ENCODE measurements around the gene SLC37A4. TPM values are rescaled to one million over a fixed set of nuclear protein-coding genes. Genes with fewer than 3 reads are reported as not detected.

Gene SLC37A4
- 17.9 and 22.6 TPM in 2 replicates for total RNA-seq

GRCh38 chr11:119030329-119031047 lies at the start of gene SLC37A4:
TSS of gene SLC37A4 (minus strand) at chr11:119030877.

GRCh38 chr11:119067371-119068222 lies 36.9 kb upstream of the SLC37A4 start, which contains the start of gene VPS11:
TSS of gene VPS11 (plus strand) at chr11:119067818. CDS start at chr11:119067824, 6 bp downstream.

GRCh38 chr11:119057000-119057769 lies 26.5 kb upstream of the SLC37A4 start, which contains the start of gene HYOU1:
TSS of gene HYOU1 (minus strand) at chr11:119057205. CDS start at chr11:119056160, 1,045 bp downstream.

GRCh38 chr11:119018074-119018938 lies 12.4 kb downstream of the SLC37A4 start, which contains the start of the genes RPS25 and TRAPPC4:
TSS of gene RPS25 (minus strand) at chr11:119018343. CDS start at chr11:119018284, 59 bp downstream.
TSS of gene TRAPPC4 (plus strand) at chr11:119018766. CDS start at chr11:119018796, 30 bp downstream.

GRCh38 chr11:118997627-118998387 lies 32.9 kb downstream of the SLC37A4 start, which contains the start of gene CENATAC:
TSS of gene CENATAC (plus strand) at chr11:118998138. CDS start at chr11:118998198, 60 bp downstream.

Other genes with a start within 250 kb of the SLC37A4 start
- gene DDX6, start 239.7 kb downstream of the SLC37A4 start, total RNA-seq = 46.0 and 63.8 TPM in 2 replicates
- gene CXCR5, start 147.0 kb downstream of the SLC37A4 start, total RNA-seq = not detected in 2 replicates
- gene BCL9L, start 105.0 kb downstream of the SLC37A4 start, total RNA-seq = 12.6 and 12.7 TPM in 2 replicates
- not detected in 2 replicates for gene UPK2, start 74.6 kb downstream of the SLC37A4 start, total RNA-seq
- not detected in 2 replicates for gene FOXR1, start 59.1 kb downstream of the SLC37A4 start, total RNA-seq
- 5.7 and 5.9 TPM in 2 replicates for gene CENATAC, start 32.7 kb downstream of the SLC37A4 start, total RNA-seq
- 1,582 and 1,602 TPM in 2 replicates for gene RPS25, start 12.5 kb downstream of the SLC37A4 start, total RNA-seq
- gene TRAPPC4, start 12.1 kb downstream of the SLC37A4 start, total RNA-seq = 68.0 and 84.3 TPM in 2 replicates
- gene HYOU1, start 26.3 kb upstream of the SLC37A4 start, total RNA-seq = 120 and 121 TPM in 2 replicates
- gene VPS11, start 36.9 kb upstream of the SLC37A4 start, total RNA-seq = 25.1 and 25.7 TPM in 2 replicates
- gene HMBS, start 54.0 kb upstream of the SLC37A4 start, total RNA-seq = 9.1 and 14.7 TPM in 2 replicates
- gene DPAGT1, start 71.0 kb upstream of the SLC37A4 start, total RNA-seq = 31.6 and 44.5 TPM in 2 replicates
- 7.3 and 10.4 TPM in 2 replicates for gene C2CD2L, start 76.5 kb upstream of the SLC37A4 start, total RNA-seq
- gene HINFP, start 90.7 kb upstream of the SLC37A4 start, total RNA-seq = 8.2 and 15.8 TPM in 2 replicates
- gene ABCG4, start 118.2 kb upstream of the SLC37A4 start, total RNA-seq = 0.10 TPM in 1 of 2 replicates, not detected in the other
- 11.9 and 15.1 TPM in 2 replicates for gene NLRX1, start 137.8 kb upstream of the SLC37A4 start, total RNA-seq
- not detected in 2 replicates for gene NHERF4, start 154.6 kb upstream of the SLC37A4 start, total RNA-seq
- gene CBL, start 175.5 kb upstream of the SLC37A4 start, total RNA-seq = 17.1 and 20.5 TPM in 2 replicates

All from mammary microvascular endothelial cell (primary cell).